ENCODE measurements around the gene IRAK3. TPM values are rescaled to one million over a fixed set of nuclear protein-coding genes. Genes with fewer than 3 reads are reported as not detected.

IRAK3 gene, protein sequence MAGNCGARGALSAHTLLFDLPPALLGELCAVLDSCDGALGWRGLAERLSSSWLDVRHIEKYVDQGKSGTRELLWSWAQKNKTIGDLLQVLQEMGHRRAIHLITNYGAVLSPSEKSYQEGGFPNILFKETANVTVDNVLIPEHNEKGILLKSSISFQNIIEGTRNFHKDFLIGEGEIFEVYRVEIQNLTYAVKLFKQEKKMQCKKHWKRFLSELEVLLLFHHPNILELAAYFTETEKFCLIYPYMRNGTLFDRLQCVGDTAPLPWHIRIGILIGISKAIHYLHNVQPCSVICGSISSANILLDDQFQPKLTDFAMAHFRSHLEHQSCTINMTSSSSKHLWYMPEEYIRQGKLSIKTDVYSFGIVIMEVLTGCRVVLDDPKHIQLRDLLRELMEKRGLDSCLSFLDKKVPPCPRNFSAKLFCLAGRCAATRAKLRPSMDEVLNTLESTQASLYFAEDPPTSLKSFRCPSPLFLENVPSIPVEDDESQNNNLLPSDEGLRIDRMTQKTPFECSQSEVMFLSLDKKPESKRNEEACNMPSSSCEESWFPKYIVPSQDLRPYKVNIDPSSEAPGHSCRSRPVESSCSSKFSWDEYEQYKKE
- polyA plus RNA-seq: not detected

DNA sequence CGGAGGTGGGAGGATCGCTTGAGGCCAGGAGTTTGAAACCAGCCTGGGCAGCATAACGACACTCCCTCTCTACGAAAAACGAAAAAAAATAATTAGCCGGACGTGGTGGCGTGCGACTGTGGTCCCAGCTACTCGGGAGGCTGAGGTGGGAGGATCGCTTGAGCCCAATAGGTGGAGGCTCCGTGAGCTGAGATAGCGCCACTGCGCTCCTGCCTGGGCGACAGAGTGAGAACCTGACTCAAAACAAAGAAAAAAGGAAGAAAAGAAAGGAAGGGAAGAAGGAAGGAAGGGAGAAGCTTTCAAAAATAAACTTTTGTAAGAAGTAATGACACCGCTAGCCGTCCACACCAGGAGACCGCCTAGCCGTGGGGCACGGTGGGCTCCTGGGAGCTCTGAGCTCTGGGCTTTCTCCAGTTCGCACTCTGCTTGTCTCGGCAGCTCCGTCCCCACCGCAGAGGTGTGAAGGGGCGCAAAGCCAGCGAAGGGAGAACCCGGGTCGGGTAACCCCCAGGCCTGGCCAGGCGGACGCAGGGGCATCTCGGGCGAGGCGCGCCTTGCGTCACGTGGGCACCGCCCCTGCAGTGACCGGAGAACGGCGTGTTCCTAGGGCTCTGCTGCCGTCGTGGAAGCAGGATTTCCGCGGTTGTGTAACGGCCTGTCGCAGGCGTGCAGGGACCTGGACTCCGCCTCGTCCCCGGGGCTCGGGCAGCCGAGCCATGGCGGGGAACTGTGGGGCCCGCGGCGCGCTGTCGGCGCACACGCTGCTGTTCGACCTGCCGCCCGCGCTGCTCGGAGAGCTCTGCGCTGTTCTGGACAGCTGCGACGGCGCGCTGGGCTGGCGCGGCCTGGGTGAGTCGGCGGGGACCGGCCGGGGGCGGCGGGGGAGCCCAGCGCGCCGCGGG lies at the start of gene IRAK3:
TSS of gene IRAK3 (plus strand) at position 631 of the 902 bp plus-strand sequence. CDS start at position 717, 86 bp downstream.
- Mint-ChIP-seq H3K27ac (peak within 1 kb of the TSS in 1 of 3 donors; percentile 76), H3K4me3 (peak within 1 kb of the TSS; percentile 25 to 84 (median 70)), H3K4me1 (peaks cover 0 to 12% (median 8%) of the 10 kb centered on the region in 3 donors), H3K27me3 (peaks cover 60% of the 10 kb centered on the region), H3K36me3 (no peaks in the 10 kb centered on the region), H3K9me3 (peaks cover 4 to 10% (median 6%) of the 10 kb centered on the region in 3 donors)

DNA sequence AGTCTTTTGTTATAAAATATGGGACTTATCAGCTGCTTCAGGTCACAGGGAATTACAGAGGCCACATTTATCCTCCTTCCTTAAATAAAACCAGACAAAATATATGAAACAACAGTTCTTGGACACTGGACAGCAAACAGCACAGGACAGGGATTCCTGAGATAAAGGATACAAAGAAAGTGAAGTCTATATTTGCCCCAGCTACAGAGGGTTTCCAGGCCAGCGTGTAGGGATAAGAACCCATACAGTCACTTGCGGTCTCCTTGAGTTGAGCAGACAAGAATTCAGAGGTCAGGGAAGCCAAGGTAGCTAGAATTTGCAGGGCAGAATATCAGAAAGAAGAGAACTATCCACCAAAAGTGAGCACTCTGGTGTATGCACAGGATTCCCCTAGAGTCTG lies 49.7 kb upstream of the IRAK3 start:
- peaks cover 0 to 11% (median 0%) of the 10 kb centered on the region in 3 donors for H3K9me3 Mint-ChIP-seq
- H3K27me3 Mint-ChIP-seq: no peaks in the 10 kb centered on the region
- H3K4me1 Mint-ChIP-seq: no peaks in the 10 kb centered on the region
- H3K36me3 Mint-ChIP-seq: peaks cover 26% of the 10 kb centered on the region
- no peak overlapping the region for H3K27ac Mint-ChIP-seq
- no peak overlapping the region for H3K4me3 Mint-ChIP-seq

DNA sequence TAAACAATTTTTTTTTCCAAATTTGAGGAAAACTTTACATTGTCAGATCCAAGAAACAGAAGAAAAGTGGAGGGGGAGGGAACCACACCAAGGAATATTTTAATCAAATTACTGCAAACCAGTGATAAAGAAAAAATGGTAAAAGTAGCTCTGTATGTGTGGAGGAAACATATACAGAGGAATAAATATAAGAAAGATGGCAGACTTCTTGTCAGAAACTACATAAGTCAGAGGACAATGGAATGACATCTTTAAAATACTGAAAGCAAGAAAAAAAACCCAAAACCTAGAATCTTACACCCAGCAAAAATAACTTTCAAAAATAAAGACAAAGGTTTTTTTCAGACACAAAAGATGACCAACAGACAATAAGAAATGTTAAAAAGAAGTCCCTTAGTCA lies 48.3 kb upstream of the IRAK3 start:
- Mint-ChIP-seq H3K27ac (no peak overlapping the region), H3K36me3 (peaks cover 26% of the 10 kb centered on the region), H3K4me3 (peak overlapping the region in 1 of 4 donors; percentile 58), H3K9me3 (peaks cover 0 to 11% (median 0%) of the 10 kb centered on the region in 3 donors), H3K27me3 (no peaks in the 10 kb centered on the region), H3K4me1 (peaks cover 2 to 13% (median 2%) of the 10 kb centered on the region in 3 donors)

DNA sequence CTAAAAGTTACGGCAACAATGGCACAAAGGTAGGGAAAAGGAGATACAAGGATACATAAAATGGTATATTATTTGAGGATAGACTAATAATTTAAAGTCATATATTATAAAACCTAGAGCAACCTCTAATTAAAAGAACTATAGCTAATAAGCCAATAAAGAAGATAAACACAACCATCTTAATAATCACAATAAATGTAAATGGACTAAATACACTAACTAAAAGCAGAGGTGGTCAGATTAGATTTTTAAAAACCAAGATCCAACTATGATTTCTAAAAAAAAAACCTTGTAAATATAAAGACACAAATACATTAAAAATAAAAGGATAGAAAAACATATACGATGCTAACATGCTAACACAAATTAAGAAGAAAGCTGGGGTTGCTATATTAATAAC lies 47.7 kb upstream of the IRAK3 start:
- H3K27ac Mint-ChIP-seq: no peak overlapping the region

DNA sequence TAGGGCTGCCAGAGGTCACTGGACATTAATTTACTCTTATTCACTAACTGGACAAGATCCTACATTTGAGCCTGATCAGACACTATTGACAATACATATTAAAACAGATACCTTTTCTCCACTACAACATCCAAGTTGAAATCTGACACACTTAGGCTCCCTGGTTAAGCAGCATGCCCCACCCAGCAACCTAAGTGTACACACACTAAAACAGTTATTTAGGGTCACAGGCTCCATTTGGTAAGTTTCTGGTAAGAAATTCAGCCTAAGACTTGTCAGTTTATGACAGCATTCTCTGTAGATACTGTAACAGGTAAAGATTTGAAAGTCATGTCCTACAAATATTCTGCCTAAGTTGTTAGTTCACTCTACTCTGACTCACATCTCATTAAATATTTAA lies 46.2 kb upstream of the IRAK3 start:
- H3K4me1 Mint-ChIP-seq: peaks cover 2 to 16% (median 5%) of the 10 kb centered on the region in 3 donors
- H3K27ac Mint-ChIP-seq: peak overlapping the region in 1 of 3 donors; percentile 59
- no peaks in the 10 kb centered on the region for H3K27me3 Mint-ChIP-seq
- no peak overlapping the region for H3K4me3 Mint-ChIP-seq
- H3K9me3 Mint-ChIP-seq: peaks cover 0 to 11% (median 0%) of the 10 kb centered on the region in 3 donors
- peaks cover 22% of the 10 kb centered on the region for H3K36me3 Mint-ChIP-seq

More for the DNA sequence above, 47.7 kb upstream of the IRAK3 start:
- peaks cover 23% of the 10 kb centered on the region for H3K36me3 Mint-ChIP-seq
- H3K9me3 Mint-ChIP-seq: peaks cover 0 to 11% (median 0%) of the 10 kb centered on the region in 3 donors
- H3K27me3 Mint-ChIP-seq: no peaks in the 10 kb centered on the region
- no peak overlapping the region for H3K4me3 Mint-ChIP-seq
- H3K4me1 Mint-ChIP-seq: peaks cover 2 to 16% (median 5%) of the 10 kb centered on the region in 3 donors

DNA sequence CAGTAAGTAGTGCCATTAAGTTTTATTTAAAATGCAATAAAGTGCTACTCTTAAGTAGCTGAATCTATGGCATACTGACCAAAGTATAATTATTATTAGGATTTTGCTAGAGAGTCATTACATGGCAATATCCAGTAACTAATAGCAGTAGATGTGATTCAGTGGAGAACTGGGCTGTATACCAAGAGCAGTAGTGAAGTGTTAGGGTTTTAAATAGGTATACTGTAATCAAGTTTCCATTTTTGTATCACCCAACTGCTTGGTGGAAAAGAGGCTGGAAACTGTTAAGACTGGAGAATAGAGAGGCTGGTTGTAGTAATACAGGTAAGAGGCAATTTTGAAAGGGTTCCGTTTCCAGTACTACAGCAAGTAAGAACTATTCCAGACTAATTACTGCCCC lies 45.1 kb upstream of the IRAK3 start:
- Mint-ChIP-seq H3K27me3 (no peaks in the 10 kb centered on the region), H3K9me3 (peaks cover 0 to 11% (median 0%) of the 10 kb centered on the region in 3 donors), H3K4me1 (peaks cover 2 to 22% (median 8%) of the 10 kb centered on the region in 3 donors), H3K27ac (no peak overlapping the region), H3K36me3 (peaks cover 22% of the 10 kb centered on the region), H3K4me3 (no peak overlapping the region)

DNA sequence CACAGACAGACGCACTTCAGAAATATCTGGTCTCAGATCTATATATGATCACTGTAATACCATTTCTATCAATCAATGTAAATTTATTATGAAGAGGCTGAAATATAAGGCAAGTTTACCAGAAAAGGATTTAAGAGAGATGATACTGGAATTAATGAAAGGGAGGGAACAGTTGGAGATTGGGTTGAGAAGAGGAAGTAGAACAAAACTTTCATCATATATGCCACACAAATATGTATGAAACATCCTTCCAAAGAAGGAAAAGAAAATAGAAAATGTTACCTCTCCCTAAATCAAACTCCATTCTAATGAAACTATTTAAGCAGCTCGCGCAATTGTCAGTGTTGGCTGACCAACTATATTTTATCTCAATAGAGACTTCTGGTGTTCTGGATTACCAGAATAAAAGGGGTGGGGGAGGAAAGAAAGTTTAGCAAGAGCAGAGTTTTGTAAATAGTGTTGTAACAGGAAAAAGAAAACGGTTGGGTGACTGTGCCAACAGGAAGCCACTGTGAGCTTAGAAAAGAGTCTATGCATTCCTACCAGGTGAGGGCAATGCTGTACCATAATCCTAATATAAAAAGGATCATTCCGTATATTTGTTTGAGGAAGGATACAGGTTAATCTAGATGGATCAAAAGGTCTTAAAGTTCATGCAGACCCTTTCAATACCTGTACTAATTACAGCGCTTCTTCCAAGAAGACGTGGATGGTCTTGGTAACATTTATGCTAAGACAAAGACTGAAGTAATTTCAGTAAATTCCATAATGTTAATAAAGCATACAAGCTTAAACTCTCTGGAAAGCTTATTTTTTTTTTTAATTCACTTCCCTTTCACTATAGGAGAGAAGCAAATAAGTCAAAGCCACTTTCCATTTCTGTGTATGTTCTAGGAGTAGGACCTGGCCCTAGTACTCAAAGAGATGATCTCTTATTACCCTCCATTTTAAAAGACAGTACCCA lies 43.9 kb upstream of the IRAK3 start:
- Mint-ChIP-seq H3K36me3 (peaks cover 20% of the 10 kb centered on the region), H3K4me1 (peaks cover 2 to 22% (median 8%) of the 10 kb centered on the region in 3 donors), H3K4me3 (no peak overlapping the region)

DNA sequence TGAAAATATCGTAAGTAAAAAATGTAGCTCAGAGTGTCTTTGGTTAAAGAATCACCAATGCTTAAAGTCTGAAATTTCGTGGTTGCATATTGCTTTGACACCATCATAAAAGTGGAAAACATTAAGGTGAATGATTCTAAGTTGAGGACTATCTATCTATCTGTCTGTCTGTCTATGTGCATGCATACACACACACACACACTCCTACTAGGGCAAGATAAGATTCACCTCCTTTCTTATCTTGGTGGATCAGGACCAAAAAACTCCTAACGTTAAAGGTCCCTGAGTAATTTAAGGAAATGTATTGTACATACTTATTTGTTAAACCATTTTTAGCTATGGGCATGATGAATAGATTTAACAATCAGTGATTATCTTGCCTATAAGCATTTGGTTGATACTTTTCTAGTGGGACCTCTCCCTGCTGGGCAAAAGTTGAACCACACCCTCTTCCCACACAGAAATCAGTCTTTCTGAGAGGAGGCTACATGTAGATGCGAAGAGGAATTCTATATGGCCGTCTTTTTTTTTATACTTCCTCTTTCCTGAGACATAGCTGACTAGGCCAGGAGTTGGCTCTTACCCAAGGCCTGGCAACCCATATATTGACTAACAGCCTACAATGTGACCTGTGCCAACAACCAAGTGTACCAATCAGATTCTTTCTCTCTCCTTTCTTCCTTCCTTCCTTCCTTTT lies 39.2 kb upstream of the IRAK3 start:
- peaks cover 6% of the 10 kb centered on the region for H3K36me3 Mint-ChIP-seq
- H3K4me3 Mint-ChIP-seq: no peak overlapping the region
- no peaks in the 10 kb centered on the region for H3K27me3 Mint-ChIP-seq
- peaks cover 7 to 19% (median 13%) of the 10 kb centered on the region in 3 donors for H3K4me1 Mint-ChIP-seq
- no peaks in the 10 kb centered on the region for H3K9me3 Mint-ChIP-seq
- no peak overlapping the region for H3K27ac Mint-ChIP-seq

More for the DNA sequence above, 43.9 kb upstream of the IRAK3 start:
- H3K9me3 Mint-ChIP-seq: peaks cover 0 to 11% (median 0%) of the 10 kb centered on the region in 3 donors
- H3K27ac Mint-ChIP-seq: no peak overlapping the region
- no peaks in the 10 kb centered on the region for H3K27me3 Mint-ChIP-seq

DNA sequence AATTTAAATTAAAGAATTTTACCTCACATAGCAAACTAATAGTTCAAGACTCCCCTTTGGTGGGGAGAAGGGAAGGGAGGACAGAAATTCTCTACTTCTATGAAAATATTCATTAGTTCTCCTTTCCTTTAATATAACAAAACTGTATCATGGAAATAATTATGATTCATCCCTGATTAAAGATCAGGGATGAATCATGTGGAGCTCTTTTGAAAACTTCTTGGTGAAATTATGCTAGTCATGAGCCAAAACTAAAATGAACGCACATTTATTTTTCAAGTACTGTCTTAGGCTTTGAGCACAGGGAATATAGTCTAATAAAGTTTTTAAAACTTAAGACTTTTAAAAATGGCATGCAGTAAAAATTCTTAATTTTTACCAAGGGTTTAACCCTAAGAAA lies 36.3 kb upstream of the IRAK3 start:
- Mint-ChIP-seq H3K36me3 (peaks cover 6% of the 10 kb centered on the region), H3K27me3 (no peaks in the 10 kb centered on the region), H3K9me3 (no peaks in the 10 kb centered on the region), H3K27ac (no peak overlapping the region), H3K4me1 (peaks cover 6 to 26% (median 25%) of the 10 kb centered on the region in 3 donors), H3K4me3 (no peak overlapping the region)

DNA sequence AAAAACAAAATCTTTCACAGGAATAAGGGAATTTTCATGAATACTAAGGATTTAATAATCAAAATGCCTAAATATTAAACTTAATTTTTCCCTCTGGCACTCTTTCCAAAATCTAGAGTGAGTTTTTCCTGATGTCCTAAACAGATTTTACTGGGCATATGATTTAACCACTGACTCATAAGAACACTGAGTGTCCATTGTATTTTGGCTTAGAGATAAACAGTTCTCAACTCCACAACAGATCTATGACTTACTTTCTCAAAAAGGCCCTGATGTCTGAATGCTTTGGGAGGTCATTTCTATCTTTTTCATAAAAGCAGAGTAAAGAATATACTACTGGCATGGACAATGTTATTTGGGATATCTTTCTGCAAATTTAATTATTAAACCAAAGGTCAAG lies 34.2 kb upstream of the IRAK3 start:
- H3K4me3 Mint-ChIP-seq: no peak overlapping the region
- peaks cover 9 to 27% (median 27%) of the 10 kb centered on the region in 3 donors for H3K4me1 Mint-ChIP-seq
- H3K27me3 Mint-ChIP-seq: no peaks in the 10 kb centered on the region
- peaks cover 6% of the 10 kb centered on the region for H3K36me3 Mint-ChIP-seq
- no peak overlapping the region for H3K27ac Mint-ChIP-seq
- no peaks in the 10 kb centered on the region for H3K9me3 Mint-ChIP-seq

DNA sequence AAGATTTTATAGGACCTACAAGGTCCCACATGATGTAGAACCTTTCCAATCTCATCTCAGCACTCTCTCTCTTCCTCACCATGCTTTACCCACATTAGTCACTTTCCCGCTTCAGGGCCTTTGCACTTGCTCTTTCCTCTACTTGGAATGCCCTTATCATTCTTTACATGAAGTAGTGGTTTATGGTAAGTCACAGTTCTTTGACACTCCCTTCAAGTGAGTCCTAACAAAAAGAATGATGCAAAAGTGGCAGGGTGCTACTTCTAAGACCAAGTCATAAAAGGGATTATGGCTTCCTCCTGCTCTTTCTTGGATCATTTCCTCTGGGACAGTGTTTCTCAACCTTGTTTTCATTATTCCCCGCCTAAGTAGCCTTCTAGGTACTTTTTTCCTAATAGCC lies 32.4 kb upstream of the IRAK3 start:
- H3K27ac Mint-ChIP-seq: no peak overlapping the region
- peaks cover 11 to 32% (median 27%) of the 10 kb centered on the region in 3 donors for H3K4me1 Mint-ChIP-seq
- no peak overlapping the region for H3K4me3 Mint-ChIP-seq
- H3K36me3 Mint-ChIP-seq: peaks cover 2% of the 10 kb centered on the region
- no peaks in the 10 kb centered on the region for H3K9me3 Mint-ChIP-seq
- H3K27me3 Mint-ChIP-seq: no peaks in the 10 kb centered on the region

DNA sequence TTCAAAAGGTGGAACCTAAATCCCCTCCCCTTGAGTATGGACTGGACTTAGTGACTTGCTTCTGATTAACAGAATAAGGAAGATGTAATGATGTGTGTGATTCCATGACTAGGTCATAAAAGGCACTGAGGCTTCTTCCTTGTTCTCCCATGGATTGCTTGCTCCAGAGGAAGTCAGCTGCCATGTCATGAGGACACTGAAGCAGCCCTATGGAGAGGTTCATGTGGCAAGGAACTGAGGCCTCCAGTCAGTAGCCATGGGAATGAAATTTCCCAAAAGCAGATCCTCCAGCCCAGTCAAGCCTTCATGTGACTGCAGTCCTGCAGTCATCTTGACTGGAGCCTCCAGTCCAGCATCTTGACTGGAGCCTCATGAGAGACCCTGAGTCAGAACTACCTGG lies 29.9 kb upstream of the IRAK3 start:
- H3K4me1 Mint-ChIP-seq: peaks cover 18 to 49% (median 45%) of the 10 kb centered on the region in 3 donors
- no peaks in the 10 kb centered on the region for H3K27me3 Mint-ChIP-seq
- H3K4me3 Mint-ChIP-seq: no peak overlapping the region
- H3K27ac Mint-ChIP-seq: no peak overlapping the region
- peaks cover 2% of the 10 kb centered on the region for H3K36me3 Mint-ChIP-seq
- H3K9me3 Mint-ChIP-seq: no peaks in the 10 kb centered on the region

DNA sequence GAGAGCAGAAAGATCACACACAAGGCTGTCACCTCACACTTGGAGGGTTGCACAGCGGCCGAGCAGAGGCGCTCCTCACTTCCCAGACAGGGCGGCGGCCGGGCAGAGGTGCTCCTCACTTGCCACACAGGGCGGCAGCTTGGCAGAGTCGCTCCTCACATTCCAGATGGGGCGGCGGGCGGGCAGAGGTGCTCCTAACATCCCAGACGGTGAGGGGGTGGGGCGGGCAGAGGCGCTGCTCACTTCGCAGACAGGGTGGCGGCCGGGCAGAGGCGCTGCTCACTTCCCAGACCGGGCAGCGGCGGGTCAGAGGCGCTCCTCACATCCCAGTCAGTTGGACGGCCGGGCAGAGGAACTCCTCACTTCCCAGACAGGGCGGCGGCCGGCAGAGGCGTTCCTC lies 28.3 kb upstream of the IRAK3 start:
- Mint-ChIP-seq H3K36me3 (peaks cover 8% of the 10 kb centered on the region), H3K27ac (no peak overlapping the region), H3K9me3 (no peaks in the 10 kb centered on the region), H3K4me1 (peaks cover 29 to 54% (median 47%) of the 10 kb centered on the region in 3 donors), H3K27me3 (no peaks in the 10 kb centered on the region), H3K4me3 (no peak overlapping the region)

All from IgD-negative memory B cell (primary cell).